Vagina (tissue), 2 donors: ENCODE data around the gene AASDHPPT.

Source experiments
- POLR2AphosphoS5 ChIP-seq, 2 donors: sonication (generic); formaldehyde crosslinking; IDR thresholded peaks; one replicate each; pipeline ENCODE4 v1.9.0; 2017; ENCODE audit warnings: antibody characterized with exemption in 2 of 2, mild to moderate bottlenecking in 2 of 2, low read depth in 1 of 2; ENCODE audit not compliant: insufficient read depth in 1 of 2
- TF ChIP-seq, protein P1 (sequence below), 3 experiments: fragments of 450-650 bp in 2 of 3; fragments of 200-600 bp in 1 of 3; sonication (generic) in 1 of 3; IDR thresholded peaks; one replicate each; pipeline ENCODE4 v1.5.1; 2017 to 2019; ENCODE audit warnings: antibody characterized with exemption in 3 of 3, mild to moderate bottlenecking in 2 of 3, moderate library complexity in 2 of 3

DNA sequence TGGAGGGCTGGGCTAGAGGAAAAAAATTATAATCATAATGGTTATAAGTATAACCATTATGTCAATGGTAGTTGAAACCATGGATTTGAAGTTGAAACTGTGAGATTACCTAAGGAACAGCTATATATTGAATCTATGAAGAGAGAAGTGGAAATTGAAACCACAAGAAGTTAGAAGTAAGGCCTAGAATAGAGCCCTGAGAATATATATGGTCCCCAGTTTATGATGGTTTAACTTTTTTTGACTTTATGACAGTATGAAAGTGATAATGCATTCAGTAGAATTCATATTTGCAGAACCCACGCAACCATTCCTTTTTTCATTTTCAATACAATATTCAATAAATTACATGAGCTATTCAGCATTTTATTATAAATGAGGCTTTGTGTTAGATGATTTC lies 15.0 kb downstream of the AASDHPPT start:
- TF ChIP-seq, protein P1, sequence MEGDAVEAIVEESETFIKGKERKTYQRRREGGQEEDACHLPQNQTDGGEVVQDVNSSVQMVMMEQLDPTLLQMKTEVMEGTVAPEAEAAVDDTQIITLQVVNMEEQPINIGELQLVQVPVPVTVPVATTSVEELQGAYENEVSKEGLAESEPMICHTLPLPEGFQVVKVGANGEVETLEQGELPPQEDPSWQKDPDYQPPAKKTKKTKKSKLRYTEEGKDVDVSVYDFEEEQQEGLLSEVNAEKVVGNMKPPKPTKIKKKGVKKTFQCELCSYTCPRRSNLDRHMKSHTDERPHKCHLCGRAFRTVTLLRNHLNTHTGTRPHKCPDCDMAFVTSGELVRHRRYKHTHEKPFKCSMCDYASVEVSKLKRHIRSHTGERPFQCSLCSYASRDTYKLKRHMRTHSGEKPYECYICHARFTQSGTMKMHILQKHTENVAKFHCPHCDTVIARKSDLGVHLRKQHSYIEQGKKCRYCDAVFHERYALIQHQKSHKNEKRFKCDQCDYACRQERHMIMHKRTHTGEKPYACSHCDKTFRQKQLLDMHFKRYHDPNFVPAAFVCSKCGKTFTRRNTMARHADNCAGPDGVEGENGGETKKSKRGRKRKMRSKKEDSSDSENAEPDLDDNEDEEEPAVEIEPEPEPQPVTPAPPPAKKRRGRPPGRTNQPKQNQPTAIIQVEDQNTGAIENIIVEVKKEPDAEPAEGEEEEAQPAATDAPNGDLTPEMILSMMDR (IDR thresholded peaks at IDR 0.05): no peak
- no peak for TF ChIP-seq POLR2AphosphoS5 (IDR thresholded peaks at IDR 0.05; ENCODE audit: insufficient read depth in 1 of 2, low read depth in 1 of 2)
